Colonic mucosa (tissue), 4 donors: Measurements from ENCODE around the gene IRF2. TPM values are rescaled to one million over a fixed set of nuclear protein-coding genes. Genes with fewer than 3 reads are reported as not detected.

Source experiments
- DNase-seq: peaks from one replicate; pipeline ENCODE4 v3.0.0-alpha.2; 2020
- H3K27ac ChIP-seq: fragments of 200-600 bp; one replicate; pipeline ENCODE4 v1.8.0; 2021
- H3K27me3 ChIP-seq: fragments of 200-600 bp; one replicate; pipeline ENCODE4 v1.8.0; 2021
- H3K36me3 ChIP-seq: fragments of 200-600 bp; one replicate; pipeline ENCODE4 v1.8.0; 2021
- H3K4me1 ChIP-seq: fragments of 200-600 bp; one replicate; pipeline ENCODE4 v1.8.0; 2021; ENCODE audit warnings: mild to moderate bottlenecking
- H3K4me3 ChIP-seq: fragments of 200-600 bp; one replicate; pipeline ENCODE4 v1.8.0; 2021
- H3K9ac ChIP-seq, 2 donors: one replicate each; pipeline ENCODE4 v1.7.0; 2013; ENCODE audit warnings: control low read depth in 2 of 2, low read depth in 2 of 2, low read length in 2 of 2
- H3K9me3 ChIP-seq: fragments of 200-600 bp; one replicate; pipeline ENCODE4 v1.8.0; 2021
- intact Hi-C: fragments of 100-400 bp; cut with DNase I; formaldehyde crosslinking; loops from one replicate; pipeline ENCODE4 v1.14.1; 2022
- total RNA-seq, 2 donors: library from RNA; stranded (reverse); fragmentation: NEBNext Ultra II Directional in 1 of 2; extraction: Animal tissue kit (Norgen Biotek cat#: 25700) in 1 of 2; gene quantifications; one replicate each; pipeline ENCODE4 v1.2.1, GENCODE V29; 2021
- TF ChIP-seq, protein P1 (sequence below): fragments of 200-600 bp; IDR thresholded peaks from one replicate; pipeline ENCODE4 v1.8.0; 2022; ENCODE audit warnings: antibody characterized with exemption, mild to moderate bottlenecking
- donor health status: healthy.
- donor health status: DM: no; HTN: no; CAD: no.
- donor health status: DM: no; HTN: no; CAD: no.

Gene IRF2
- total RNA-seq, 2 donors from 2014 or later: 36.2 to 61.9 TPM

- Histone ChIP-seq H3K9ac (no peak overlapping the region), H3K4me1 (no peaks in the 10 kb centered on the region), H3K36me3 (no peaks in the 10 kb centered on the region), H3K27me3 (no peaks in the 10 kb centered on the region), H3K27ac (no peak overlapping the region), H3K4me3 (no peak overlapping the region), H3K9me3 (no peaks in the 10 kb centered on the region)
- DNase-seq: no peak
- intact Hi-C loops: no loop called here
- TF ChIP-seq, protein P1, sequence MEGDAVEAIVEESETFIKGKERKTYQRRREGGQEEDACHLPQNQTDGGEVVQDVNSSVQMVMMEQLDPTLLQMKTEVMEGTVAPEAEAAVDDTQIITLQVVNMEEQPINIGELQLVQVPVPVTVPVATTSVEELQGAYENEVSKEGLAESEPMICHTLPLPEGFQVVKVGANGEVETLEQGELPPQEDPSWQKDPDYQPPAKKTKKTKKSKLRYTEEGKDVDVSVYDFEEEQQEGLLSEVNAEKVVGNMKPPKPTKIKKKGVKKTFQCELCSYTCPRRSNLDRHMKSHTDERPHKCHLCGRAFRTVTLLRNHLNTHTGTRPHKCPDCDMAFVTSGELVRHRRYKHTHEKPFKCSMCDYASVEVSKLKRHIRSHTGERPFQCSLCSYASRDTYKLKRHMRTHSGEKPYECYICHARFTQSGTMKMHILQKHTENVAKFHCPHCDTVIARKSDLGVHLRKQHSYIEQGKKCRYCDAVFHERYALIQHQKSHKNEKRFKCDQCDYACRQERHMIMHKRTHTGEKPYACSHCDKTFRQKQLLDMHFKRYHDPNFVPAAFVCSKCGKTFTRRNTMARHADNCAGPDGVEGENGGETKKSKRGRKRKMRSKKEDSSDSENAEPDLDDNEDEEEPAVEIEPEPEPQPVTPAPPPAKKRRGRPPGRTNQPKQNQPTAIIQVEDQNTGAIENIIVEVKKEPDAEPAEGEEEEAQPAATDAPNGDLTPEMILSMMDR: no peak
These were observed 5.2 kb upstream of the IRF2 start for GRCh38 chr4:184479516-184479950.

DNA sequence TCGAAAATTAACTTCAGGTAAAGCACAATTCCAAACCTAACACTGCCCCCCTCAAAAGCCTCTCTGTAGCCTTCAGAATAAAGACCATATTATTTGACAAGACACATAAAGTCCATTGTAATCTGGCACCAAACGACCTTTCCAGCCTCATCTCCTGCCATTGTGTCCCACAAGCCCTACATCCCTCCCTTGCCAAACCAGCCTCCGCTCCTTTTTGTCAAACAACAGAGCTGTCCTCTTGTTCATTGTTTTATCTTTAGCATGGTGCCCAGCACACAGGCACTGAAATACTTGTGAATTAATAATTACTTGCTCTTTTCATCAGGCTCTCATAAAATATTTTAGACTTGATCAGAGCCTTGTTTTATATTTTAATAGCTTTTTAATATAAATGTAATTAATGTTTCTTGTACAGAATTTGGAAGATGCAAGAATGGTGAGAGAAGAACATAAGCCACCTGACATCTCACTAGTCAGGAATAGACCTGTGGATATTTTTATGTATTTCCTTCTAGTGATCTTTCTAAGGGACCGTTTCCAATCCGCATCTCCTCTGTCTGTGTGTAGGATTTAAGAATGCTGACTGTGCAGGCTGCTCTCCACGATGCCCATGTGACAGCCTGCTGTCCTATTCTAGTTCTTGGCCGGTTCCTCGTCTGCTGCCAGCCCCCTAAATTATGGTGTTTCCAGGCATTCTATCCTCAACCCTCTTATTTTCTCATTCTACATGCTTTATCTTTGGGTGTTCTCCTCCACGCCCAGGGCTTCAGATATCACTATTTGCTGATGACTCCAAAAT lies 3.0 kb upstream of the IRF2 start:
- Histone ChIP-seq H3K4me1 (no peaks in the 10 kb centered on the region), H3K36me3 (no peaks in the 10 kb centered on the region), H3K9ac (no peak overlapping the region), H3K9me3 (no peaks in the 10 kb centered on the region), H3K4me3 (no peak overlapping the region), H3K27me3 (no peaks in the 10 kb centered on the region), H3K27ac (no peak overlapping the region)
- TF ChIP-seq, protein P1: no peak
- intact Hi-C loops: no loop called here
- DNase-seq: no peak

DNA sequence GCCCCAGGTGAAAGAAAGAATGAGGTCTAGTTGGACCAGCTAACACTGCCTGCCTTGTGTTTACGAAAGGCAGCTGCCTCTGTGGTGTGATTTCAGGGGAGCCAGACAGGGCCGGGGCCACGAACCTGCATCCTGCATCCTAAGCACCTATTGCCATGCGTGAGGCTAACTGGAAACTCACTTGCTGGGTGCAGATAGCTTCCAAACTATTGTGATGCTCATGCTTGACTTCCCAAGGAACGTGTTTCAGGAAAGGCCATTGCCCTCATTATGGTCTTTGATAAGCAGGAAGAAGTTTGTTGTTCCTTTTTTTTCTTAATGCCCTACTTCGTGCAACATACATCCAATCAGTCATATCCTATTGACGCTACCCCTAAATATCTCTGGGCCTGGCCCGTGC lies 2.3 kb upstream of the IRF2 start:
- intact Hi-C loops: no loop called here
- H3K9ac ChIP-seq: peak overlapping the region in 1 of 2 donors; percentile 26

DNA sequence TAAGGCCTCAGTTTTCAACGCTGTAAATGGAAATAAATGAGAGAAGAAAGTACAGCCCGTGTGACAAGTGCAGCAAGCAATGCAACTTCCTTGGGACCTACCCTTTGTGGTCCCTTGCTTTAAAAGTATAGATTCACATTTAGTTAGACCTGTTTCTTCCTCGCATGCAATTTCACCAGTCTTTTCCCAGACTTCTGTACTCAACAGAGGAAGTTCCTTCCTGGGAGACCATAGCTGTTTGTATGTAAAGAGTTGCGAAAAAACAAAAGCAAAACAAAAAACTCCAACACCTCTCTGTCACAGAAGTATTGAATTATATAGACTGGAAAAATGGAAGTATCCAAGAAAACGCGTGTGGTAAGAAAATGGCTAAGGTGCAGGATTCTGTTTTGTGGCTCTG lies 1.1 kb upstream of the IRF2 start:
- no peaks in the 10 kb centered on the region for H3K4me1 ChIP-seq
- no peaks in the 10 kb centered on the region for H3K9me3 ChIP-seq
- intact Hi-C loops: loop anchor here (2.0 kb wide), 1 partner anchor 59 kb away; no protein-coding TSS in a partner anchor
- TF ChIP-seq, protein P1: no peak
- H3K4me3 ChIP-seq: peak overlapping the region; percentile 68
- H3K27me3 ChIP-seq: no peaks in the 10 kb centered on the region
- no peaks in the 10 kb centered on the region for H3K36me3 ChIP-seq
- peak overlapping the region; percentile 97 for H3K27ac ChIP-seq
- H3K9ac ChIP-seq: peak overlapping the region; percentile 98
- DNase-seq: no peak

More for the DNA sequence above, 2.3 kb upstream of the IRF2 start:
- H3K27ac ChIP-seq: no peak overlapping the region
- DNase-seq: no peak
- H3K36me3 ChIP-seq: no peaks in the 10 kb centered on the region
- TF ChIP-seq, protein P1: no peak
- H3K4me3 ChIP-seq: no peak overlapping the region
- H3K27me3 ChIP-seq: no peaks in the 10 kb centered on the region
- no peaks in the 10 kb centered on the region for H3K4me1 ChIP-seq
- no peaks in the 10 kb centered on the region for H3K9me3 ChIP-seq

DNA sequence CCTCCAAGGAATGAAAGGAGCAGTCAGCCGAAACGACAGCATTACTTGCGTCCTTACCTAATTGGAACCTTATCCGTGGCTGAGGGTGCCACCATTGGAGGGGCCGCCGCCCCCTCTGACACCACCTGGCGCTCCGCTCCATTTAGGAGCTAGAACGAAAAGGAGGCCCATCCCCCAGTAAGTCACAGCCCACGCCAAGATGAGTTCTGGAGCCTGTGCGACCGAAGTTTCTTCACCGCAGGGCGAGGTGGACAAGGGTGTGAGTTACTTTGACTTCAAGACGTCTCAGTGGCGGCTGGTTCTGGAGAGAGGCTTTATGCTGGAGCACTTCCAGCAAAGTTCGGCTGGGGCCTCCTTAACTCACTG lies 729 bp upstream of the IRF2 start:
- Histone ChIP-seq H3K9me3 (no peaks in the 10 kb centered on the region), H3K36me3 (no peaks in the 10 kb centered on the region), H3K27ac (peak overlapping the region; percentile 97), H3K4me1 (no peaks in the 10 kb centered on the region), H3K4me3 (peak overlapping the region; percentile 68), H3K27me3 (no peaks in the 10 kb centered on the region), H3K9ac (peak overlapping the region; percentile 98)
- TF ChIP-seq, protein P1: no peak
- DNase-seq: peak; percentile 58
- intact Hi-C loops: loop anchor here (2.0 kb wide), 1 partner anchor 60 kb away; no protein-coding TSS in a partner anchor
